Measurements from ENCODE around the gene HRK.

- no peak for TF ChIP-seq CTCF (IDR thresholded peaks at IDR 0.05; ENCODE audit: insufficient read depth, low read depth, low read length)
- TF ChIP-seq EZH2 (IDR thresholded peaks at IDR 0.05; ENCODE audit: insufficient read depth, low read length) = no peak
Measured at GRCh38 chr12:116867523-116867922, 13.7 kb downstream of the HRK start.

Measured in astrocyte (in vitro differentiated cells and primary cell).